Measurements from ENCODE around the gene BCS1L.

- TF ChIP-seq, protein P1, sequence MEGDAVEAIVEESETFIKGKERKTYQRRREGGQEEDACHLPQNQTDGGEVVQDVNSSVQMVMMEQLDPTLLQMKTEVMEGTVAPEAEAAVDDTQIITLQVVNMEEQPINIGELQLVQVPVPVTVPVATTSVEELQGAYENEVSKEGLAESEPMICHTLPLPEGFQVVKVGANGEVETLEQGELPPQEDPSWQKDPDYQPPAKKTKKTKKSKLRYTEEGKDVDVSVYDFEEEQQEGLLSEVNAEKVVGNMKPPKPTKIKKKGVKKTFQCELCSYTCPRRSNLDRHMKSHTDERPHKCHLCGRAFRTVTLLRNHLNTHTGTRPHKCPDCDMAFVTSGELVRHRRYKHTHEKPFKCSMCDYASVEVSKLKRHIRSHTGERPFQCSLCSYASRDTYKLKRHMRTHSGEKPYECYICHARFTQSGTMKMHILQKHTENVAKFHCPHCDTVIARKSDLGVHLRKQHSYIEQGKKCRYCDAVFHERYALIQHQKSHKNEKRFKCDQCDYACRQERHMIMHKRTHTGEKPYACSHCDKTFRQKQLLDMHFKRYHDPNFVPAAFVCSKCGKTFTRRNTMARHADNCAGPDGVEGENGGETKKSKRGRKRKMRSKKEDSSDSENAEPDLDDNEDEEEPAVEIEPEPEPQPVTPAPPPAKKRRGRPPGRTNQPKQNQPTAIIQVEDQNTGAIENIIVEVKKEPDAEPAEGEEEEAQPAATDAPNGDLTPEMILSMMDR (conservative IDR thresholded peaks at IDR 0.05) = no peak
- no peak for TF ChIP-seq ZFX (IDR thresholded peaks at IDR 0.05)
These were observed 21.1 kb upstream of the BCS1L start for GRCh38 chr2:218638372-218638771.
